MM.1S (cell line): ENCODE measurements around the gene SDCCAG8.

Experiments used
- DNase-seq: peaks from one replicate; pipeline ENCODE4 v3.0.0-alpha.2; 2015
- H2AFZ ChIP-seq: fragments of 300-600 bp; sonication (generic); 2 replicates; pipeline ENCODE4 v1.6.0; 2016; ENCODE audit warnings: antibody characterized with exemption, low read length
- H3F3A ChIP-seq: fragments of 300-600 bp; sonication (generic); 2 replicates; pipeline ENCODE4 v1.6.1; 2016; ENCODE audit warnings: mild to moderate bottlenecking, antibody characterized with exemption, low read length, moderate library complexity, mixed read lengths; ENCODE audit not compliant: insufficient read depth
- H3K27ac ChIP-seq: fragments of 300-600 bp; sonication (generic); 2 replicates; pipeline ENCODE4 v1.5.1; 2016; ENCODE audit warnings: mild to moderate bottlenecking, low read length
- H3K27me3 ChIP-seq: fragments of 300-600 bp; sonication (generic); replicated peaks from 2 replicates; pipeline ENCODE4 v1.6.0; 2016; ENCODE audit warnings: low read length; ENCODE audit not compliant: insufficient read depth
- H3K36me3 ChIP-seq: fragments of 300-600 bp; sonication (generic); replicated peaks from 2 replicates; pipeline ENCODE4 v1.6.1; 2016; ENCODE audit warnings: mild to moderate bottlenecking, low read length, mixed read lengths; ENCODE audit not compliant: insufficient read depth
- H3K4me1 ChIP-seq: fragments of 300-600 bp; sonication (generic); 2 replicates; pipeline ENCODE4 v1.6.1; 2016; ENCODE audit warnings: low read length, mixed read lengths
- H3K4me2 ChIP-seq: fragments of 300-600 bp; sonication (generic); 2 replicates; pipeline ENCODE4 v1.6.0; 2016; ENCODE audit warnings: low read depth, low read length
- H3K4me3 ChIP-seq: fragments of 300-600 bp; sonication (generic); 2 replicates; pipeline ENCODE4 v1.5.1; 2016; ENCODE audit warnings: low read length, mixed read lengths
- H3K79me2 ChIP-seq: fragments of 300-600 bp; sonication (generic); 2 replicates; pipeline ENCODE4 v1.6.1; 2016; ENCODE audit warnings: mixed run types, low read length, mixed read lengths
- H3K9ac ChIP-seq: fragments of 300-600 bp; sonication (generic); 2 replicates; pipeline ENCODE4 v1.6.1; 2016; ENCODE audit warnings: low read length, mixed read lengths
- H3K9me2 ChIP-seq: fragments of 300-600 bp; sonication (generic); replicated peaks from 2 replicates; pipeline ENCODE4 v1.6.1; 2016; ENCODE audit warnings: mild to moderate bottlenecking, low read length, mixed read lengths; ENCODE audit not compliant: insufficient read depth
- H3K9me3 ChIP-seq: fragments of 300-600 bp; sonication (generic); replicated peaks from 2 replicates; pipeline ENCODE4 v1.6.1; 2016; ENCODE audit warnings: mild to moderate bottlenecking, low read length, mixed read lengths; ENCODE audit not compliant: insufficient read depth
- H4K20me1 ChIP-seq: fragments of 300-600 bp; sonication (generic); 2 replicates; pipeline ENCODE4 v1.6.1; 2016; ENCODE audit warnings: mild to moderate bottlenecking, low read length, moderate library complexity, mixed read lengths; ENCODE audit not compliant: insufficient read depth
- CTCF ChIP-seq: fragments of 300-600 bp; sonication (generic); IDR thresholded peaks from 2 replicates; pipeline ENCODE4 v1.5.1; 2016; ENCODE audit warnings: antibody characterized with exemption, low read length, mixed read lengths
- EZH2 ChIP-seq: fragments of 300-600 bp; sonication (generic); optimal IDR thresholded peaks from 2 replicates; pipeline ENCODE3; 2017; ENCODE audit warnings: low read depth, mild to moderate bottlenecking, antibody characterized with exemption, low read length, mixed read lengths
- EZH2phosphoT487 ChIP-seq: fragments of 300-600 bp; sonication (generic); IDR thresholded peaks from 2 replicates; pipeline ENCODE4 v1.6.1; 2018; ENCODE audit warnings: antibody characterized with exemption, low read length

Gene SDCCAG8

GRCh38 chr1:243364330-243364729, 108.5 kb downstream of the SDCCAG8 start:
- H3K9me2 ChIP-seq = no peaks in the 10 kb centered on the region
- no peaks in the 10 kb centered on the region for H3K9me3 ChIP-seq
- TF ChIP-seq EZH2 (no peak), EZH2phosphoT487 (no peak)
- H2AFZ ChIP-seq = no peak overlapping the region
- H3F3A ChIP-seq = no peaks in the 10 kb centered on the region
- no peak overlapping the region for H3K27ac ChIP-seq
- H3K4me3 ChIP-seq = no peak overlapping the region
- no peak overlapping the region for H3K9ac ChIP-seq
- H3K4me2 ChIP-seq = no peak overlapping the region
- no peak for DNase-seq
- H3K79me2 ChIP-seq = no peaks in the 10 kb centered on the region
- no peaks in the 10 kb centered on the region for H3K27me3 ChIP-seq
- H4K20me1 ChIP-seq = no peaks in the 10 kb centered on the region
- no peaks in the 10 kb centered on the region for H3K4me1 ChIP-seq
- H3K36me3 ChIP-seq = no peaks in the 10 kb centered on the region

- H3K79me2 ChIP-seq = no peaks in the 10 kb centered on the region
- H3K9ac ChIP-seq = no peak overlapping the region
- H3K27me3 ChIP-seq = no peaks in the 10 kb centered on the region
Observed at GRCh38 chr1:243364866-243365265, 109.0 kb downstream of the SDCCAG8 start.

GRCh38 chr1:243367314-243367713, 111.5 kb downstream of the SDCCAG8 start:
- Histone ChIP-seq H3K9me3 (no peaks in the 10 kb centered on the region), H3K4me1 (no peaks in the 10 kb centered on the region), H4K20me1 (no peaks in the 10 kb centered on the region), H3K36me3 (no peaks in the 10 kb centered on the region), H3K9me2 (no peaks in the 10 kb centered on the region), H3F3A (no peaks in the 10 kb centered on the region), H3K27me3 (no peaks in the 10 kb centered on the region), H2AFZ (no peak overlapping the region), H3K4me3 (no peak overlapping the region), H3K79me2 (no peaks in the 10 kb centered on the region), H3K4me2 (no peak overlapping the region), H3K9ac (no peak overlapping the region), H3K27ac (no peak overlapping the region)
- no peak for DNase-seq
- no peak for TF ChIP-seq EZH2
- no peak for TF ChIP-seq EZH2phosphoT487
- no peak for TF ChIP-seq CTCF

More at GRCh38 chr1:243364866-243365265, 109.0 kb downstream of the SDCCAG8 start:
- Histone ChIP-seq H3K4me2 (no peak overlapping the region), H3K4me3 (no peak overlapping the region), H3K9me3 (no peaks in the 10 kb centered on the region), H2AFZ (no peak overlapping the region), H4K20me1 (no peaks in the 10 kb centered on the region), H3F3A (no peaks in the 10 kb centered on the region), H3K27ac (no peak overlapping the region), H3K4me1 (no peaks in the 10 kb centered on the region), H3K9me2 (no peaks in the 10 kb centered on the region), H3K36me3 (no peaks in the 10 kb centered on the region)
- no peak for DNase-seq
- TF ChIP-seq CTCF = no peak
- no peak for TF ChIP-seq EZH2phosphoT487
- TF ChIP-seq EZH2 = no peak

- no peak for DNase-seq
Observed at GRCh38 chr1:243374412-243374811, 118.6 kb downstream of the SDCCAG8 start.

More at GRCh38 chr1:243374412-243374811, 118.6 kb downstream of the SDCCAG8 start:
- no peaks in the 10 kb centered on the region for H3K79me2 ChIP-seq
- TF ChIP-seq EZH2phosphoT487 = no peak
- no peak for TF ChIP-seq CTCF
- no peak for TF ChIP-seq EZH2
- H3K9me2 ChIP-seq = no peaks in the 10 kb centered on the region
- no peaks in the 10 kb centered on the region for H3K9me3 ChIP-seq
- no peak overlapping the region for H2AFZ ChIP-seq
- H3K9ac ChIP-seq = no peak overlapping the region
- H3F3A ChIP-seq = no peaks in the 10 kb centered on the region
- H3K4me3 ChIP-seq = no peak overlapping the region
- no peaks in the 10 kb centered on the region for H3K36me3 ChIP-seq
- no peak overlapping the region for H3K27ac ChIP-seq
- H3K27me3 ChIP-seq = no peaks in the 10 kb centered on the region
- no peak overlapping the region for H3K4me2 ChIP-seq
- H4K20me1 ChIP-seq = no peaks in the 10 kb centered on the region
- H3K4me1 ChIP-seq = no peaks in the 10 kb centered on the region
